Esophagus (tissue), 2 donors: ENCODE data around the gene ASIC3. TPM values are rescaled to one million over a fixed set of nuclear protein-coding genes. Genes with fewer than 3 reads are reported as not detected.

Source experiments
- H3K27ac ChIP-seq, 2 donors: one replicate each; pipeline ENCODE4 v1.5.1; 2013; ENCODE audit warnings: low read depth in 2 of 2, mild to moderate bottlenecking in 2 of 2, inconsistent platforms in 1 of 2, low read length in 1 of 2, moderate library complexity in 1 of 2
- H3K27me3 ChIP-seq, 2 donors: one replicate each; pipeline ENCODE4 v1.6.1; 2013; ENCODE audit warnings: low read length in 2 of 2, control low read depth in 1 of 2, mild to moderate bottlenecking in 1 of 2; ENCODE audit not compliant: insufficient read depth in 2 of 2, control insufficient read depth in 1 of 2
- H3K36me3 ChIP-seq, 2 donors: one replicate each; pipeline ENCODE4 v1.6.1; 2013; ENCODE audit warnings: low read length in 1 of 2; ENCODE audit not compliant: control insufficient read depth in 2 of 2, insufficient read depth in 2 of 2
- H3K4me1 ChIP-seq, 2 donors: one replicate each; pipeline ENCODE4 v1.6.1; 2013; ENCODE audit warnings: low read length in 1 of 2; ENCODE audit not compliant: control insufficient read depth in 2 of 2, insufficient read depth in 2 of 2
- H3K4me3 ChIP-seq, 2 donors: one replicate each; pipeline ENCODE4 v1.5.1; 2013; ENCODE audit warnings: low read length in 2 of 2, mild to moderate bottlenecking in 2 of 2, low read depth in 1 of 2, moderate library complexity in 1 of 2
- H3K9me3 ChIP-seq, 2 donors: one replicate each; pipeline ENCODE4 v1.6.1; 2013; ENCODE audit warnings: mild to moderate bottlenecking in 2 of 2, low read depth in 1 of 2, low read length in 1 of 2, moderate library complexity in 1 of 2; ENCODE audit not compliant: control insufficient read depth in 2 of 2, insufficient read depth in 1 of 2
- WGBS, 2 donors: extraction: QIAGEN DNeasy Blood & Tissue Kit; methylation state at CpG; one replicate each; pipeline ENCODE4 v1.1.7; 2013; 5-methylcytosine and 5-hydroxymethylcytosine counted together
- polyA plus RNA-seq, 2 donors: library from polyadenylated mRNA; stranded (reverse); fragments of 200-250 nt; gene quantifications; one replicate each; pipeline ENCODE4 v1.2.3, GENCODE V29; 2013
- donor health status: healthy with polysubstance abuse.
- donor health status: Bipolar disorder and iron deficiency.

Gene ASIC3
- polyA plus RNA-seq, 2 donors: 1.1 to 4.2 TPM

- H3K9me3 ChIP-seq: no peaks in the 10 kb centered on the region
- 15 to 16% methylated on average over 21 to 26 of the region's 26 CpGs for WGBS, 2 donors
- peaks cover 7 to 18% of the 10 kb centered on the region in 2 donors for H3K4me1 ChIP-seq
- peak overlapping the region in 1 of 2 donors; percentile 12 for H3K4me3 ChIP-seq
- H3K27me3 ChIP-seq: no peaks in the 10 kb centered on the region
- H3K36me3 ChIP-seq: no peaks in the 10 kb centered on the region
- no peak overlapping the region for H3K27ac ChIP-seq
Measured at GRCh38 chr7:151013356-151013732, 35.0 kb upstream of the ASIC3 start.

GRCh38 chr7:151013733-151014497, 34.4 kb upstream of the ASIC3 start:
- Histone ChIP-seq H3K27ac (peak overlapping the region in 1 of 2 donors; percentile 0), H3K4me1 (peaks cover 7 to 23% of the 10 kb centered on the region in 2 donors), H3K27me3 (no peaks in the 10 kb centered on the region), H3K4me3 (peak overlapping the region; percentile 12 to 26), H3K36me3 (no peaks in the 10 kb centered on the region), H3K9me3 (peaks cover 0 to 2% of the 10 kb centered on the region in 2 donors)
- 13 to 23% methylated on average over 55 of the region's 55 CpGs for WGBS, 2 donors

GRCh38 chr7:151014950-151015349, 33.4 kb upstream of the ASIC3 start:
- H3K27me3 ChIP-seq: peaks cover 0 to 4% of the 10 kb centered on the region in 2 donors
- no peak overlapping the region for H3K4me3 ChIP-seq
- 64 to 66% methylated on average over 8 of the region's 8 CpGs for WGBS, 2 donors
- no peak overlapping the region for H3K27ac ChIP-seq
- peaks cover 0 to 5% of the 10 kb centered on the region in 2 donors for H3K9me3 ChIP-seq
- no peaks in the 10 kb centered on the region for H3K36me3 ChIP-seq
- peaks cover 7 to 28% of the 10 kb centered on the region in 2 donors for H3K4me1 ChIP-seq

- H3K27ac ChIP-seq: peak overlapping the region in 1 of 2 donors; percentile 6
- peaks cover 0 to 7% of the 10 kb centered on the region in 2 donors for H3K27me3 ChIP-seq
- peaks cover 0 to 5% of the 10 kb centered on the region in 2 donors for H3K9me3 ChIP-seq
- no peaks in the 10 kb centered on the region for H3K36me3 ChIP-seq
- peaks cover 7 to 28% of the 10 kb centered on the region in 2 donors for H3K4me1 ChIP-seq
- H3K4me3 ChIP-seq: no peak overlapping the region
- WGBS, 2 donors: 82 to 85% methylated on average over 5 of the region's 5 CpGs
Measured at GRCh38 chr7:151015967-151016366, 32.4 kb upstream of the ASIC3 start.

- peaks cover 7 to 28% of the 10 kb centered on the region in 2 donors for H3K4me1 ChIP-seq
- peaks cover 0 to 7% of the 10 kb centered on the region in 2 donors for H3K27me3 ChIP-seq
- H3K9me3 ChIP-seq: peaks cover 0 to 5% of the 10 kb centered on the region in 2 donors
- WGBS, 2 donors: 86 to 89% methylated on average over 8 of the region's 8 CpGs
- H3K36me3 ChIP-seq: no peaks in the 10 kb centered on the region
- H3K27ac ChIP-seq: no peak overlapping the region
- H3K4me3 ChIP-seq: no peak overlapping the region
Measured at GRCh38 chr7:151016505-151016904, 31.8 kb upstream of the ASIC3 start.

GRCh38 chr7:151016942-151017341, 31.4 kb upstream of the ASIC3 start:
- Histone ChIP-seq H3K27ac (no peak overlapping the region), H3K36me3 (no peaks in the 10 kb centered on the region), H3K9me3 (peaks cover 0 to 5% of the 10 kb centered on the region in 2 donors), H3K4me3 (no peak overlapping the region), H3K4me1 (peaks cover 7 to 28% of the 10 kb centered on the region in 2 donors), H3K27me3 (peaks cover 0 to 7% of the 10 kb centered on the region in 2 donors)
- WGBS, 2 donors: 87 to 88% methylated on average over 15 of the region's 15 CpGs

- H3K27me3 ChIP-seq: peaks cover 0 to 7% of the 10 kb centered on the region in 2 donors
- WGBS, 2 donors: 45 to 47% methylated on average over 13 of the region's 13 CpGs
- no peaks in the 10 kb centered on the region for H3K36me3 ChIP-seq
- peaks cover 0 to 5% of the 10 kb centered on the region in 2 donors for H3K9me3 ChIP-seq
- no peak overlapping the region for H3K4me3 ChIP-seq
- H3K27ac ChIP-seq: no peak overlapping the region
- H3K4me1 ChIP-seq: peaks cover 7 to 28% of the 10 kb centered on the region in 2 donors
Measured at GRCh38 chr7:151017370-151017952, 30.9 kb upstream of the ASIC3 start.

GRCh38 chr7:151017953-151018420, 30.3 kb upstream of the ASIC3 start:
- H3K27me3 ChIP-seq: peaks cover 0 to 7% of the 10 kb centered on the region in 2 donors

GRCh38 chr7:151018421-151019129, 29.8 kb upstream of the ASIC3 start:
- no peak overlapping the region for H3K27ac ChIP-seq
- peaks cover 2 to 21% of the 10 kb centered on the region in 2 donors for H3K4me1 ChIP-seq
- peak overlapping the region; percentile 19 to 37 for H3K4me3 ChIP-seq
- WGBS, 2 donors: 2% methylated on average over 65 to 82 of the region's 82 CpGs
- peaks cover 0 to 7% of the 10 kb centered on the region in 2 donors for H3K27me3 ChIP-seq
- H3K36me3 ChIP-seq: no peaks in the 10 kb centered on the region
- H3K9me3 ChIP-seq: peaks cover 0 to 5% of the 10 kb centered on the region in 2 donors

More at GRCh38 chr7:151017953-151018420, 30.3 kb upstream of the ASIC3 start:
- no peak overlapping the region for H3K27ac ChIP-seq
- H3K4me3 ChIP-seq: peak overlapping the region; percentile 19 to 20
- no peaks in the 10 kb centered on the region for H3K36me3 ChIP-seq
- H3K9me3 ChIP-seq: peaks cover 0 to 5% of the 10 kb centered on the region in 2 donors
- peaks cover 7 to 26% of the 10 kb centered on the region in 2 donors for H3K4me1 ChIP-seq
- WGBS, 2 donors: 6 to 7% methylated on average over 31 to 34 of the region's 34 CpGs
